Prostate gland (tissue), 2 donors: ENCODE measurements around the gene MRPS25. TPM values are rescaled to one million over a fixed set of nuclear protein-coding genes. Genes with fewer than 3 reads are reported as not detected.

ENCODE experiments used
- DNase-seq: peaks from one replicate; pipeline ENCODE4 v3.0.0-alpha.2; 2019; ENCODE audit warnings: low spot score
- H3K27ac ChIP-seq, 2 donors: fragments of 200-600 bp; sonication (generic); 2 replicates each; pipeline ENCODE4 v1.5.1; 2017 to 2019
- H3K27me3 ChIP-seq: fragments of 200-600 bp; sonication (generic); replicated peaks from 2 replicates; pipeline ENCODE4 v1.5.1; 2019; ENCODE audit not compliant: insufficient read depth
- H3K36me3 ChIP-seq, 2 donors: fragments of 200-600 bp; sonication (generic); 1 replicate in 1 of 2; 2 replicates in 1 of 2; pipeline versions ENCODE4 v1.5.1 to v1.8.1; 2017 to 2019
- H3K4me1 ChIP-seq: fragments of 200-600 bp; sonication (generic); replicated peaks from 2 replicates; pipeline ENCODE4 v1.5.1; 2019
- H3K4me3 ChIP-seq, 2 donors: fragments of 200-600 bp; sonication (generic); 2 replicates each; pipeline ENCODE4 v1.5.1; 2017 to 2019
- H3K9me3 ChIP-seq: fragments of 200-600 bp; sonication (generic); 2 replicates; pipeline ENCODE4 v1.5.1; 2017
- CTCF ChIP-seq, 4 experiments: fragments of 200-600 bp in 2 of 4; fragments of 450-650 bp in 2 of 4; sonication (generic) in 2 of 4; IDR thresholded peaks; 1 replicate in 3 of 4; 2 replicates in 1 of 4; pipeline ENCODE4 v1.5.1; 2016 to 2019; ENCODE audit warnings: antibody characterized with exemption in 4 of 4, mild to moderate bottlenecking in 2 of 4, moderate library complexity in 2 of 4
- POLR2A ChIP-seq: fragments of 450-650 bp; IDR thresholded peaks from one replicate; pipeline ENCODE4 v1.6.1; 2016; ENCODE audit warnings: antibody characterized with exemption, mild to moderate bottlenecking
- POLR2AphosphoS5 ChIP-seq: sonication (generic); formaldehyde crosslinking; IDR thresholded peaks from one replicate; pipeline ENCODE4 v1.6.1; 2017; ENCODE audit warnings: antibody characterized with exemption
- WGBS: methylation state at CpG from one replicate; pipeline ENCODE4 v1.1.5; 2018; 5-methylcytosine and 5-hydroxymethylcytosine counted together
- intact Hi-C: fragments of 100-400 bp; cut with DNase I; formaldehyde crosslinking; loops from one replicate; pipeline ENCODE4 v1.14.2; 2022
- total RNA-seq, 2 donors: library from RNA; depleted of rRNA; stranded (reverse); fragments of >200 nt; gene quantifications; one replicate each; pipeline ENCODE4 v1.1.0, GENCODE V29; 2016

MRPS25 gene
- total RNA-seq, 2 donors from 2014 or later: 16.6 to 49.1 TPM

GRCh38 chr3:15086263-15086662, 21.1 kb upstream of the MRPS25 start:
- no peaks in the 10 kb centered on the region for H3K9me3 ChIP-seq
- H3K4me1 ChIP-seq: no peaks in the 10 kb centered on the region
- no peak overlapping the region for H3K4me3 ChIP-seq
- peaks cover 10 to 13% of the 10 kb centered on the region in 2 donors for H3K36me3 ChIP-seq
- no peak for DNase-seq
- no peaks in the 10 kb centered on the region for H3K27me3 ChIP-seq
- H3K27ac ChIP-seq: no peak overlapping the region
- intact Hi-C loops: no loop called here
- no peak for TF ChIP-seq POLR2AphosphoS5
- WGBS: 95% methylated on average over 2 of the region's 2 CpGs

- peaks cover 10 to 13% of the 10 kb centered on the region in 2 donors for H3K36me3 ChIP-seq
Observed at GRCh38 chr3:15083252-15083651, 18.1 kb upstream of the MRPS25 start.

GRCh38 chr3:15081960-15082664, 17.0 kb upstream of the MRPS25 start:
- DNase-seq: no peak
- H3K4me3 ChIP-seq: no peak overlapping the region
- TF ChIP-seq POLR2AphosphoS5: no peak
- no peak for TF ChIP-seq POLR2A
- TF ChIP-seq CTCF (IDR thresholded peaks at IDR 0.05): no peak
- peaks cover 18 to 20% of the 10 kb centered on the region in 2 donors for H3K36me3 ChIP-seq
- no peaks in the 10 kb centered on the region for H3K4me1 ChIP-seq
- intact Hi-C loops: no loop called here
- H3K27ac ChIP-seq: no peak overlapping the region
- H3K27me3 ChIP-seq: no peaks in the 10 kb centered on the region
- no peaks in the 10 kb centered on the region for H3K9me3 ChIP-seq
- 91% methylated on average over 13 of the region's 13 CpGs for WGBS

More at GRCh38 chr3:15083252-15083651, 18.1 kb upstream of the MRPS25 start:
- Histone ChIP-seq H3K4me3 (no peak overlapping the region), H3K4me1 (no peaks in the 10 kb centered on the region), H3K9me3 (no peaks in the 10 kb centered on the region), H3K27ac (no peak overlapping the region), H3K27me3 (no peaks in the 10 kb centered on the region)
- no peak for TF ChIP-seq CTCF (IDR thresholded peaks at IDR 0.05)
- TF ChIP-seq POLR2A: no peak
- no peak for TF ChIP-seq POLR2AphosphoS5
- no peak for DNase-seq
- intact Hi-C loops: no loop called here
- WGBS: 84% methylated on average over 1 of the region's 1 CpG

- peaks cover 28% of the 10 kb centered on the region in 2 donors for H3K36me3 ChIP-seq
- no peak overlapping the region for H3K4me3 ChIP-seq
- H3K4me1 ChIP-seq: no peaks in the 10 kb centered on the region
- no peaks in the 10 kb centered on the region for H3K27me3 ChIP-seq
- 86% methylated on average over 3 of the region's 3 CpGs for WGBS
- intact Hi-C loops: no loop called here
- no peak for DNase-seq
- no peak overlapping the region for H3K27ac ChIP-seq
- no peaks in the 10 kb centered on the region for H3K9me3 ChIP-seq
- no peak for TF ChIP-seq POLR2A
- no peak for TF ChIP-seq POLR2AphosphoS5
- no peak for TF ChIP-seq CTCF (IDR thresholded peaks at IDR 0.05)
Observed at GRCh38 chr3:15079091-15079490, 14.0 kb upstream of the MRPS25 start.

- Histone ChIP-seq H3K4me1 (no peaks in the 10 kb centered on the region), H3K27me3 (no peaks in the 10 kb centered on the region), H3K36me3 (peaks cover 21 to 29% of the 10 kb centered on the region in 2 donors), H3K9me3 (no peaks in the 10 kb centered on the region), H3K4me3 (no peak overlapping the region), H3K27ac (no peak overlapping the region)
- WGBS: 92% methylated on average over 19 of the region's 19 CpGs
- TF ChIP-seq POLR2AphosphoS5 (no peak), POLR2A (no peak), CTCF (IDR thresholded peaks at IDR 0.05) (no peak)
- DNase-seq: no peak
- intact Hi-C loops: no loop called here
Observed at GRCh38 chr3:15074500-15074899, 9.4 kb upstream of the MRPS25 start.
